ENCODE data around the gene HOXA13.

HOXA13 gene

DNA sequence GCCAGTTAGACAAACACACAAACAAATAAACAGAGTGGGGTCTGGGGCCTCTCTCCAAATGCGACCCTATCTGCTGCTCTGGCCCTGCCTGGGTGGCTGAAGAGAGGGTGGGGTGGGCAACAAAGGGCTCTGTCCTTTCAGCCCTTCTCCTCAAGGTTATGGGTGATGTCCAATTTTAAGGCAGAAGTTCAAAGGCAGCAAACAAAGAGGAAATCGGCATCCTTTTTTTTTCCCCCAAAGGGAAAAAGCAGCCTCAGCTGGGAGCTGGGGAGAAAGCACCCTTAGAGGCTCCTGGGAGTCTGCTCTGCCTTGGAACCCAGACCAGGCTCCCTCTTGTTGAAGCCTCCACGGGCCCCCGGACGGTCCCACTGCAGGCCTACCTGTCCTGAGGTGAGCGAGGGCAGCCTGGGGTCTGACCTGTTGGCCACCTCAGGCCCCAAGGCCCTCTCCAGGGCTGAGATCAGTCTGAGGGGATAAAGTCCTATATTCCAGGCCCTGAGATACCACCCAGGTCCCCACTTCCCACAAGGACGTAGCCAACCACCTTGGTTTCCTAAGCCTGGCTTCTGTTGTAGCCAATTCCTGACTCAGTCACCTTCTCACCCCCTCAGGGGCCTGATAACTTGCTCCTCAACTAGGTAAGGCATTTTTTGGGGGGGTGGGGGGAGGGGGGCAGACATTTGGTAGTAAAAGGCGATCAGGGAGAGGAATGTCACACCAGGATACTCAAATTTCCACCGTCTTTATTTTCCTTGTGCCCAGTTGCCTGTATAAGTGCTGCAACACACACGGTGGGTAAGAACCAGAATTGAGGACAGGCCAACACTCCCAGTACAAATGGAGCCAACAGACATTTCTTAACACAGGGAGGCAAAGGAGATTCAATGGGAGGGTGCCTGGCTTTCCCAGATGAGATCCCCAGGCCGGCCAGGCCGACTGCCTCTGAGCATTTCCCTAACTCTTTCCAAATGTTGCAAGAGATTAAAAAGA is 19.2 kb downstream of the HOXA13 start:
- DNase-seq = no peak

DNA sequence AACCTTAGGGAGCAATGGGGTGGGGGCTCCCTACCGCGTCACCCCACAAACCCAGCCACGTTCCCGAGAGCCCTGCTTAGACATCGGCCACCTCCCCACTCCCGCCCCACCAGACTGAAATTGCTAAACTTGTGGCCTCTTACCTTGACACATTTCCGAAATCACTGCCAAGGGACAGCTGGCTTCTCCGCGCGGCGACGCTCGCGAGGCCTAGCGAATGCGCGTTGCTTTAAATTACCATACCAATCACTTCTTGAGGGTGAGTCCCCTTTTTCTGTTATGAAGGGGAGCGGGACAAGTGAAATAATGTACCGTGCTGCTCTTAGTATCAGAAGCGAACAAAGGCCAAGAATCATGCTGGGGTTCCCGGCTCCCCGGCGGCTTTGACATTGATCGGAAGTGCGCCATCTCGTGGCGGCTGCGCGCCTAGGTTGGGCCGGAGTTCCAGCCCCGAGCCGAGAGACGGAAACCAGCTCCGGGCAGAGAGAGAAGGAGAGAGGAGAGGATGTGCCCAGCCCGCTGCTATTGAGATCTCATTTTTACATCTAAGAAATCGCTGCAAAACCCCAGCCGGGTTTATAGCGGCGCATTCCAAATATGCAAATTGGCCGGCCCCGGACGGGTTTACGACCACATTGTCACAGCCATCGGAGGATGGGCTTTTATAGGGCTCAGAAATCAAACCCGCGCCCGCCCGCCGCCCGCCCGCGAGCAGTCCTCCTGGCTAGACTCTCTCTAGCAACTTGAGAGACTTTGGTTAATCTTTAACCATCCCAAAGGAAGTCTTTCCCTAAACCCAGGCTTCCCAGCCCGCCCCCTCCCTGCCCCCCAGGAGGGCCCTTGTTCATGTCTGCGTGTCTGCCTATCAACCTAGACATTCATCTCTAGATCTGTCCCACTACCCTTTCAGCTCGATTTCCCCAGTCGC is 20.1 kb downstream of the HOXA13 start:
- DNase-seq = peak; percentile 38 to 54

DNA sequence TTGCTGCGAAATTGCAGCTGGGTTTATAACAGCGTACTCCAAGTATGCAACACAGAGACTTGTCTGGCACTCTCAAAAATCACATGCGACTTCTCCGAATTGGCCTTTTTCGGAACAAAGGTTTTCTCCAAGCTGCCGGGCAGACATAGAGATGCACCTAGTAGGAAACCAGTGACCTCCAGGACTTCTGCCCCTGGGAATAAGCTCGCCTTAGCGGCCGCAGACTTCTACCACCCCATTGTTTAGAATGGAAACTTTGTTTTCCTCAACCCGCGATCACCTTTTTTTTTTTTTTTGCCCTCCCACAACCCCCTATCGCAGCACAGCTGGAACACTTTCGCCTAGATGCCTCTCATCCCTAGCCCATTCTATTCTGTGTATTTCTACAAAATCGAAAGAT is 20.9 kb downstream of the HOXA13 start:
- DNase-seq = no peak

DNA sequence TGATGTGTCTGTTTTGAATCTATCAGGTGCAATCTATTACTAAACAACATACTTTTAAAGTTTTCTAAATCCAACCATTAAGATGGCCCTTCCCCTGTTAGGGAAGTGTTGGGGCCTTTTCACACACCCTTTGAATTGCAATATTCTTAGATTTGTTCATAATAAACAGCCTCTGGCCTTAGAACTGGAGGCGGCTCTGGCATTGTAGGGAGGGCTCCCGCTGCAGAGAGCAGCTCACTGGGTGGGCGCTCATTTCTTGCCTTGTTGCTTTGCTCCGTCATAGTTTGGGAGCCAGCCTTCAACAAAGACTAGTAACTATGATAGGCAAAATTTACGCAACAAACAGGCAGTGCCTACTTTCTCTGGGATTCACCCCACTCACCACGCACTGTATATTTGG is 21.5 kb downstream of the HOXA13 start:
- no peak for DNase-seq

DNA sequence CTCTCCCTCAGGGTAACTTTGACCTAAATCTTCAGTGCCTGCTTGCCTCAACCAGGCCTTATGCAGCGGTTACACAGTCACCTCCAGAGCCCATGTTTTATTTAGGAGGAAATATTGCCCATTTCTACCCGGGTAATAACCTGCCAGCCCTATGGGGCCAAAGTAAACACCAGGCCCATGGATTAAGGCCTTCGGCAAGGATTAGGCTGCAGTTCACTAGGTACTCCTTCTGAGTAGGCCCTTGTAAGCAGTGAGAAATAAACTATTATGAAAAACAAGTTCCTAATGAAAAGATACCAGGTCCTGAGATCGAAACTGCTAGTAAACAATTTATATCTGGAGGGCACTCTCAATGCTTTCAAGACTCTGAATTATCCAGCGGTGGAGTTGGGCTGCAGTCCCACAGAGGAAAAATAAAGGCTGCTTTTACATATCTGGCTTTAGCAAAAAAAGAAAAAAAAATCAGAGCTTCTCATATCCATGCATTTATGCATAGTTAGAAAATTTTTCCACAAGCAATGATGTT is 22.0 kb downstream of the HOXA13 start:
- no peak for DNase-seq

DNA sequence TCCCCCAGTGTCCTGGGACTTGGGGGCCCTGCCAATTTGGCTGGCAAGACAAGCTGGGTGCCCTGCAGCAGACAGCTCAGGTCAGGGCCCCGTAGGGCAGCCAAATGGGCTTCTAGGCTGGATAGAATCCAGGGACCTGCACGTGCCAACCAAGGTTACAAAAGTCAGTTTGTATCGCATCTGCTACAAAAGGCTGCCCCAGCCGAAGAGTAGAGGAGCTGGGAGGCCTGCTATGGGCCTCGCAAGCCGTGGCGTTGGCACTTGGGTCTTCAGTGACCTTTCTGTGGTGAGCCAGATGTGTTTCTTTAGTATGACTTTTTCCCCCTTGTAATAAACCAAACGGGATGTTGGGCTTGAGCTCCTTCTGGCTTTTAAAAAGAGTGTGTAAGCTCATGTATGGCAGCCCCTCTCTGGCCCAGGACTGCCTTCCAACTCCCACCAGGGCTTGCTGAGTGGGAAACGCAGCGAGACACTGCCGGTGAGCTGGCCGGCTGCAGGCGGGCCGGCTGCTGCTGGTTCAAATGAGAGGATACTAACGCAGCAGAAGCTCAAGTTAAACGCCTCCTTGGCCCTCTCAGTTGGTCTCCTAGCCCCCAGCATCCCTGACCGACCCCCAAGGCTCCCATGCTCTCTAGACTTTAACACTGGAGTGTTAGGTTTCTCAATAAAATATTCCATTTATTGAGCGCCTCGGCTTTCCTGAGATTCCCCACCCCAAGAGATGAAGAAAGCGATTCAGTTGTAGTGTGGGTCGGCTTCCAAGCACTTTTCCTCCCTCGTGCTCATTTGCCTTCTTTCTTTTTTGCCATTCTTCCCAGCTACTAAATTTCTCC is 22.7 kb downstream of the HOXA13 start:
- DNase-seq = no peak

DNA sequence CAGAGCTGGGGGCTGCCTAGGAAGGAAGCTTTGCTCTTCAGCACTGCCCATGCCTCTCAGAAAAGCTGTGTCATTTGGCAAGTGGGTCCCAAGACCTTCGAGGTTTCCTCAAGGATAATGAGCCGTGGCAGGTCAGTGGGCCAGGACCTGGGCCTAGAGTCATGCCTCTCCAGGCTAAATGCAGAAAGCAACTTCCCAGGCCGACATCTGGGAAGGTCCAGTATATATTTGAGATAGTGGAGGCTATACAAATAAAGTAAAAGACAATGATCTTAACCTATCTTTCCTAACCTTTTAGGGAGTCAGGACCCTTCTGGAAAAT is 23.4 kb downstream of the HOXA13 start:
- DNase-seq = no peak

DNA sequence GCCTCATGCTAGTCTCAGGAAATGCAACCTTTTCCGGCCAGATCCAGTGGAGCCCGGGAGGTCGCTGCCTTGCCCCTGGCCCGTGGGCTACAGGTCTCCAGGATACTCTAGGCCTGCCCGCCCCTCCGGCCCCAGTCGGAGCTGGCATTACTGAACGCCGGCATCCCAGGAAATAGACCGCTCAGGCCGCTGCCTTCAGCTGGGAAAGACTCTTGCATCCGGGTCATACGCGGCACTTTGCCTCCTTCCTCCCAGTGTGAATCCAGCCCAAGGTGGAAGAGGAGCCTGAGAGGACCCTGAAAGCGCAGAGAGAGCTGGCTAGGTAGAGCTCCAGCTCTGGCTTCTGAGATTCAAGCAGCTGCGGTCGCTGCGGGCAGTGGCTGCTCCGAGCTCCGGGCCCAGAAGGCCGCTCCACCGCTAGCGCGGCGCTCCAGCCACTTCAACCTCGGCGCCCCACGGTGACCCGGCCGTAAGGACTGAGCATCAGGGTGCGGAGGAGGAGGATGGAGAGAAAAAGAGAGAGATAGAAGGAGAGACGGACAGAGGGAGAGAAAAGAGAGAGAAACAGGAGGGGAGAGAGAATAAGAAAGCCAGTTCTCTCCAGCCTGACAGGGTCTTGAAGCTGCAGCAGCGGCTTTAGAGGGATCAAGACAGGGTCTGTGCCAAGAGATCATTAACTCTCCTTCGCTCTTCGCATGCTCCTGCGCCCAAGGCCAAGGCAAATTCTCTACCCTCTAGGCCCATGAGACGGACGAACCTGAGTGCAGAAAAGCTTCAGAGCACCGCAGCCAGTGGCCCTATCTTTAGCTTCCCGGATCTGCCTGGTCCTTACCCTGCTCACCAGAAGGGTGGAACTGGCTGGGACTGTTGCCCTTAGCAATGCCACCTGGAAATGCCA is 24.0 kb downstream of the HOXA13 start:
- DNase-seq = no peak

DNA sequence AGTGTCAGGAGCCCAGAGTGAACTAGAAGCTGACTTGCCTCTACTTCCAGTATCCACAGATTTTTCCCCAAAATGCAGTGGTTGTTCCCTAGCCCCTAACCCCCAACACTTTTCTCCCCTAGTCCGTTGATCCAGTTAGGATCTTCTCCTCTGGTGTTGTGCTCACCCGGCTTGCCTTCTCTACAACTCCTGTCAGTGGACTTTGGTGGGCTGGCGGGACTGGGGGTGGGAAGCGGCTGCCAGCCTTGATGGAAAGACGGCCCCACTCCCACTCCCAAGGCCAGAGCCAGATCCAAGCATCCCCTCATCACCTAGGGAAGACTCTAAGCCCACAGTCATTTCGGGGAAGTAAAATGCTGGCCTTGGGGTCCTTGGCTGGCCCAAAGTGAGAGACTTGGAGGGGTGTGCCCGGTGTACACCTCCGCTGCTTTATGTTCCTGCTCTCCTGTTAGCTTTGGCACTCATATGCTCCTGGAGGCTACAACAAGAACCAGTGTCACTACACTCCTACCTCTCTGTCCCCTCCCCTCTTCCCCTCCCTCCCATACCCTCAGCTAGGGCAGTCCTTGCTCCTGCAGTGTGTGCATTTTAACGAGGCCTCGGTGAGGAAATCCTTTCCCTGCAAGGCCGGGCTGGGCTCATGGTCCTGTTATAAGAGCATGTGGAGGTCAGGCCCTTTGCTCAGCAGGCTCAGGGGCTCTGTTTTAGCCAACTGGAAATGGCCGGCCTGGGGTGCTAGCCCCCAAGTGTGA is 24.8 kb downstream of the HOXA13 start:
- DNase-seq = no peak

DNA sequence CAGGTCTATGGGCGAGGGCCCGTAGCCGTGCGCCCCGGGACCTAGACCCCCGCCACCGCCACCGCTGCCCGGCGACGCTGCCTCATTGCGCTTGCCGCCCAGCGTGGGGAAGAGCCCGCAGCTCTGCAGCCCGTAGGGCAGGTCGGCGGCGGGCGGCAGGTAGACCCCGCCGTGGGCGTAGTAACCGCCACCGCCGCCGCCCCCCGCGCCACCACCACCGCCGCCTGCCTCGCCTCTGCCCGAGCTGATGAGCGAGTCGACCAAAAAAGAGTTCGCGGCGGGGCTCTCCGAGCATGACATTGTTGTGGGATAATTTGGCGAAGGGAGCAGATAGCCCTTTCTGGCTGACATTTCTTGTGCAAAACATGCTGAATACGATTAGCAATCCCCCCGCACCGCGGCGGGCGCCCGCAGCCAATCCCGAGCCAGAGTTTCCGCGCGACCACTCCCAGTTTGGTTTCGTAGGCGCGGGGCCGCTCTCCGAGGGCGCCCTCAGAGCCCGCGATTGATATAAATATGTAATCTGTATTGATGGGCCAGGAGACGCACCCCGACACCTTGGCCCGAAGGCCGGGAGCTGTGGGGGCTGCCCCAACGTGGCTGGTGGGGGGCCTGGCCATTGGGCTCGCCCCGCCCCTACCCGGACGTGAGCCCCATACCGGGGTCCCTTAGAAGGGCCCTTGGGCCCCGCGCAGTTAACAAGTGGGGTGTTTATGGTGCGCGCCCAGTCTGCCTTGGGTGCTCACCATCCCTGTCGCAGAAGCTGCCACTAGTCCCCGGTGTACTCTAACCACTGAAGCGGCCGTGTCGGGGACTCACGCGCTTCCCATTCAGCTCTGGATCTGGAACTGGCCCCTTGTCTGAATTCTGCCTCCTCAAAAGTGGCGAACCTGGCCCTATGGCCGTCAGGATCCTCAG is 25.7 kb downstream of the HOXA13 start, which contains the start of gene HOXA10:
HOXA10 (minus strand) TSS at position 365 of the 918 bp plus-strand sequence; CDS start at position 351, 14 bp downstream.
- peak; percentile 54 to 74 for DNase-seq

DNA sequence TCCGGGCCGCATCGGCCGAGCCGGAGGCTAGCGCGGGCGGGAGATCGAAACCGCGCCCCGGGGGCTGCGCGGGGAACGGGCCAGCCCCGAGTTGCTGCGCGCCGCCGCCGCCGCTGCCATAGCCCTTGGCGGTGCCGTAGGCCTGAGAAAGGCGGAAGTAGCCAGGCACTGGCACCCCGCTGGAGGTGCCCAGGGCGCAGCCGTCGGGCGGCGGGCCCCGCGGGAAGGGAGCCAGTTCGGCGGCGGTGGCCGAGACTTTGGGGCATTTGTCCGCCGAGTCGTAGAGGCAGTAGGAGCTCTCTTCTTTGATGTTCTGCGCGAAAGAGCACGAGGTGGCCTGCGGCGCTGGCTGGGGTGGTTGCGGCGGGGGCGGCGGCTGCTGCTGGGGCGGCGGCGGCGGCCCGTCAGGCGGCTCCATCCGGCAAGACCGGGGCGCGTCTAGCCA is 26.4 kb downstream of the HOXA13 start:
- peak; percentile 62 to 83 for DNase-seq

DNA sequence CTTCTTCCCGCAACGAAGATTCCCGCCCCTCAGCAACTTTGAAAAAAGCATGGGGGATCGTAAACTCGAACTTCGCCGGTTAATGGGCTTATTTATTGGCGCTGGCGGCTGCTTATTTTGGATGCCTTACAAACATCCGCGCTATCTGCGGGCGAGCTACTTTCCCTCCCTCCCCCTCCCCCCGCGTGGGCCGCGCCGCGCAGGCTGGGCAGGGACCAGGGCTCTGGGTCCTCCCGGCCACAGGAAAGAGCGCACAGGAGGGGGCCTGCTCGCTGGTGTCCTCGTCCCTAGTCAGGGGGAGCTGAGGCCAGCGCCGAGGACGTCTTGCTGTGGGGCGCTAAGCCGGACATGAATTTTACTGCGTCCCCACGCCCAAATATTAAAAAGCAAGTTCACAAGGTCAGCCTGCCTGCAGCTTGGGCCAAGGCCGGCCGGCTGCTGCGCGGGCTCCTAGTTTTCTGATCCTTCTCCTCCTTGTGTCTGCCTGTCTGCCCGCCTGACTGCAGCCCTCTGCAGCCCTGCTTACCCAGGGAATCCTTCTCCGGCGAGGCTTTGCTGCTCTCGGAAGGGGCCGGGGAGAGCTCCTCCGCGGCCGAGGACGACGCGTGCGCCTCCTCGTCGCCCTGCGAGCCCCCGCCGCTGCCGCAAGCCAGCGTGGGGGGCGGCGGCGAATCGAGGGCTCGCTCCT is 26.9 kb downstream of the HOXA13 start:
- DNase-seq = peak; percentile 60 to 83

DNA sequence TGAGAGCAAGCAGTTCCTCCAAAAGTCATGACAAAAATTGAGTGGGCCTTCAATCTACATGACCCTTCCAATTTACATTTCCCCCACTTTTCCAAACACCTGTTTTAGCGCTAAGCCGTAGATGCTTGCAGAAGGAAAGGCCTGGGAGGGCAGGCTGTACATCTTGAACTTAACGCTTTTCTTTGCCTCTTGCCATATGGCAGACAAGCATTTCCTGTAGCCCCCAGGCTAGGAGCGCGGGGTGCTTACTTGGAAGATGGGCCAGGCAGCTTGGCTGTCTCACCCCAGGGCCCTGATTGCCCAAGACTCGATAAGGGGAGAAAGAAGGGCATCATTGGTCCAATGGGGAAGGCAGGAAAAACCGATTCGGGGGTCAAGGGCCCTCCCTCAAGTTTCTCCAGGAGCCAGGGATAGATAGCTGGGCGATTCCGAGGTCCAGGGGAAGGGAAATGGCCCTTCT is 27.5 kb downstream of the HOXA13 start:
- DNase-seq = peak in 1 of 2 experiments; percentile 49

DNA sequence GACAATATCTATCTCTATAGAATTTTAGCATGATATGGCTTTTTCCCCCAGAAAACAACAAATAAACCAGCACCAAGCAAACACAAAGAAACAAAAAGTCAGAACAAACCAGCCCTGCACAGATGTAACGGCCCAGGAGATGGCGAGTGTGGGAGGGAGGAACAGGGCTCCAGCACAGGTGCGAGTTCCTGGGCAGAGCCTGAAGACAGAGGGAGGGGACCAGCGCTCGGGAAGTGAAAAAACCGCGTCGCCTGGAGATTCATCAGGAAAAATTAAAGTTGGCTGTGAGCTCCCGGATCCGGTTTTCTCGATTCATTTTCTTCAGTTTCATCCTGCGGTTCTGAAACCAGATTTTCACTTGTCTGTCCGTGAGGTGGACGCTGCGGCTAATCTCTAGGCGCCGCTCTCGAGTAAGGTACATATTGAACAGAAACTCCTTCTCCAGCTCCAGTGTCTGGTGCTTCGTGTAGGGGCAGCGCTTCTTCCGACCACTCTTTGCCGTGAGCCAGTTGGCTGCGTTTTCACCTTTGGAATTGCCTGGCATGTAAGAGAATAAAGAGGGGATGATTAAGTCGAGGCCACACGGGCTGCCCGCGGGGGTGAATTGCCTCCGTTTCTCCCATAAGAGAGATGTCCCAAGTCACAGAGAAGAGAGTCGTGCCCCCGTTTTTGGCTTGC is 28.1 kb downstream of the HOXA13 start:
- peak; percentile 63 to 73 for DNase-seq

DNA sequence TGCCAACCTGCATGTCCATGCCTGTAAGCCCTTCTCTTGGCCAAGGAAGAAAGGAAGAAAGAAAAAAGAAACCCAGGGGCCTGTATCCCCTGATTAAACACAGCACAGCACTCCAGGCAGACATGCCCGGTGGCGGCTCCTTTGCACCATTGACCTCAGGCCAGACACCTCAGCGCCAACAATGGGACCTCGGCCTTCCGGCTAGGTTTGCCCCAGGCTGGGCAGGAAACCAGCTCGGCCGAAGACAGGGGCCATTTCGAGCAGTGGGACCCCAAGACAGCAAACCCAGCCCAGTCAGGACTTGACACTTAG is 28.6 kb downstream of the HOXA13 start:
- DNase-seq = peak in 1 of 2 experiments; percentile 55

DNA sequence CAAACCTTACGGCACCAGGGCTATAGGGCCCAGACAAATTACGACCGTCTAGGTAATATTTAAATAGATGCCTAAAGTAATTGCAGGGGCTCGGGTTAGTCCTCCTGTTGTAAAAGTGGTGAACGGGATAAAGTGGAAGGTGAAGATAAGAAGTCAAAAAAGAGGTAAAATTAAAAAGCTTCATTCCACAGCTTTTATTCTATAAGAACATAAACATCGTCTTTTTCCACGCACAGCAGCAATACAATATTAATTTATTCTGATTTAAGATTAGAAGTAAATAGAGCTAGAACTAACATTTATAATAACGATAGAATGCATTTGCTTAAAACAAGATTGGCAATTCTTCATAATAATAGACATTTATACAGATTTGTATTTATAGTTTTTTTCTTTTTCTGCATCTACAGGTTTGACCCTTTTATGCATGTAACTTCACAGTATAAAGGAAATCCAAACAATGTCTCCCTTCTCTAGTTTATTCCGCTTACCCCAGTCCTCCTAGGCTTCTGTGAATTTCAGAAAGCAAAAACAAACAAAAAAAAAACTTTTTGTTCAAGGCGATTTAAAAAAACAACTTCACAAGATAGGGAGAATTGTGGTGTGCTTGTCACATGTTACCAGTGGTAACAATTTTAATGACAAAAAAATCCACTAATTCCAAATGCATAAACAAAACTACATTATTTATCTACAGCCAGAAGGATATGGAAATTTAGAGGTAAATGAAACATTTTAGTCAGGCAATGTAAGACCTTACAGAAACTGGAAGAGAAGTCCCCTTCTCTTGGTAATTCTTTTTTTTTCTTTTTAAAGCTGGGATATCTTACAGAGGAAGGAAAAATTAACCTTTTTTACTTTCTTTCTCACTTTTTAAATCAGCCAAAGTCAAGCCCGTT is 29.2 kb downstream of the HOXA13 start:
- DNase-seq = no peak
